ENCODE results near the gene TIFAB. TPM values are rescaled to one million over a fixed set of nuclear protein-coding genes. Genes with fewer than 3 reads are reported as not detected.

TIFAB gene
- total RNA-seq, 1 experiment from 2014 or later: not detected

GRCh38 chr5:135444360-135444759 lies 7.8 kb downstream of the TIFAB start:
- H3K36me3 ChIP-seq (ENCODE audit: low read depth, low read length): no peaks in the 10 kb centered on the region
- BruUV-seq (replicated peaks): no TSS peak
- H4K20me1 ChIP-seq (ENCODE audit: low read length): no peaks in the 10 kb centered on the region
- intact Hi-C loops (cut with micrococcal nuclease): no loop called here
- no peaks in the 10 kb centered on the region for H3K9me3 ChIP-seq (ENCODE audit: low read length)
- H3K9me2 ChIP-seq (replicated peaks; ENCODE audit: low read length): no peaks in the 10 kb centered on the region
- no peak overlapping the region for H3K4me3 ChIP-seq (ENCODE audit: low read length)
- ChIA-PET POLR2A (ENCODE audit: unreplicated experiment) (no interaction called here), CTCF (no interaction called here)
- DNase-seq (no peak), ATAC-seq (no peak)
- H3K4me1 ChIP-seq (ENCODE audit: insufficient read depth, low read length): no peaks in the 10 kb centered on the region
- no peaks in the 10 kb centered on the region for H3K79me2 ChIP-seq (ENCODE audit: low read length)
- H3K9ac ChIP-seq (ENCODE audit: low read length): no peak overlapping the region
- no peak overlapping the region for H3K4me2 ChIP-seq (ENCODE audit: low read length)
- H2AFZ ChIP-seq (ENCODE audit: low read length): no peak overlapping the region
- H3F3A ChIP-seq (ENCODE audit: low read length, unreplicated experiment): no peaks in the 10 kb centered on the region
- no peak overlapping the region for H3K27ac ChIP-seq (ENCODE audit: low read length)
- TF ChIP-seq CTCF (conservative IDR thresholded peaks at IDR 0.05; ENCODE audit: low read depth, low read length): no peak
- TF ChIP-seq EZH2phosphoT487 (IDR thresholded peaks at IDR 0.05; ENCODE audit: borderline replicate concordance, low read length): no peak
- no peak for TF ChIP-seq EZH2 (IDR thresholded peaks at IDR 0.05; ENCODE audit: low read length, unreplicated experiment)
- H3K27me3 ChIP-seq (ENCODE audit: low read length): no peaks in the 10 kb centered on the region

- CTCF ChIA-PET: no interaction called here
- no peaks in the 10 kb centered on the region for H3K9me2 ChIP-seq (replicated peaks; ENCODE audit: low read length)
- POLR2A ChIA-PET (ENCODE audit: unreplicated experiment): no interaction called here
- no peaks in the 10 kb centered on the region for H3K79me2 ChIP-seq (ENCODE audit: low read length)
- BruUV-seq (replicated peaks): no TSS peak
- no peak for DNase-seq
- H3K9me3 ChIP-seq (ENCODE audit: low read length): no peaks in the 10 kb centered on the region
- intact Hi-C loops (cut with micrococcal nuclease): no loop called here
- no peak overlapping the region for H3K4me3 ChIP-seq (ENCODE audit: low read length)
- H3K4me2 ChIP-seq (ENCODE audit: low read length): no peak overlapping the region
- no peaks in the 10 kb centered on the region for H3K36me3 ChIP-seq (ENCODE audit: low read depth, low read length)
- no peak for ATAC-seq
- no peak overlapping the region for H2AFZ ChIP-seq (ENCODE audit: low read length)
- H3K27me3 ChIP-seq (ENCODE audit: low read length): no peaks in the 10 kb centered on the region
- no peaks in the 10 kb centered on the region; the same call in 1 of the 2 replicates for H3K4me1 ChIP-seq (ENCODE audit: insufficient read depth, low read length)
- no peaks in the 10 kb centered on the region for H4K20me1 ChIP-seq (ENCODE audit: low read length)
- no peak for TF ChIP-seq EZH2phosphoT487 (IDR thresholded peaks at IDR 0.05; ENCODE audit: borderline replicate concordance, low read length)
- TF ChIP-seq CTCF (conservative IDR thresholded peaks at IDR 0.05; ENCODE audit: low read depth, low read length): no peak
- TF ChIP-seq EZH2 (IDR thresholded peaks at IDR 0.05; ENCODE audit: low read length, unreplicated experiment): no peak
- no peaks in the 10 kb centered on the region for H3F3A ChIP-seq (ENCODE audit: low read length, unreplicated experiment)
- no peak overlapping the region for H3K9ac ChIP-seq (ENCODE audit: low read length)
- no peak overlapping the region for H3K27ac ChIP-seq (ENCODE audit: low read length)
Measured at GRCh38 chr5:135443161-135443960, 8.8 kb downstream of the TIFAB start.

GRCh38 chr5:135442431-135443160 lies 9.6 kb downstream of the TIFAB start:
- H3K9me2 ChIP-seq (replicated peaks; ENCODE audit: low read length): no peaks in the 10 kb centered on the region
- no peaks in the 10 kb centered on the region for H3F3A ChIP-seq (ENCODE audit: low read length, unreplicated experiment)
- DNase-seq (no peak), ATAC-seq (no peak)
- H3K4me1 ChIP-seq (ENCODE audit: insufficient read depth, low read length): peaks cover 4% of the 10 kb centered on the region
- H3K9me3 ChIP-seq (ENCODE audit: low read length): no peaks in the 10 kb centered on the region
- no peaks in the 10 kb centered on the region for H4K20me1 ChIP-seq (ENCODE audit: low read length)
- CTCF ChIA-PET: no interaction called here
- H3K9ac ChIP-seq (ENCODE audit: low read length): no peak overlapping the region
- no peaks in the 10 kb centered on the region for H3K36me3 ChIP-seq (ENCODE audit: low read depth, low read length)
- no peak overlapping the region for H3K4me3 ChIP-seq (ENCODE audit: low read length)
- POLR2A ChIA-PET (ENCODE audit: unreplicated experiment): no interaction called here
- H3K27ac ChIP-seq (ENCODE audit: low read length): no peak overlapping the region
- H3K27me3 ChIP-seq (ENCODE audit: low read length): no peaks in the 10 kb centered on the region
- intact Hi-C loops (cut with micrococcal nuclease): no loop called here
- no peaks in the 10 kb centered on the region for H3K79me2 ChIP-seq (ENCODE audit: low read length)
- TF ChIP-seq EZH2phosphoT487 (IDR thresholded peaks at IDR 0.05; ENCODE audit: borderline replicate concordance, low read length) (no peak), CTCF (conservative IDR thresholded peaks at IDR 0.05; ENCODE audit: low read depth, low read length) (no peak), EZH2 (IDR thresholded peaks at IDR 0.05; ENCODE audit: low read length, unreplicated experiment) (no peak)
- no TSS peak for BruUV-seq (replicated peaks)
- H2AFZ ChIP-seq (ENCODE audit: low read length): no peak overlapping the region
- H3K4me2 ChIP-seq (ENCODE audit: low read length): no peak overlapping the region
